ENCODE data around the gene PDSS2.

GRCh38 chr6:107205058-107205998 is 254.0 kb downstream of the PDSS2 start:
- no peak for TF ChIP-seq POLR2AphosphoS5 (IDR thresholded peaks at IDR 0.05)
- no peak for TF ChIP-seq POLR2A (IDR thresholded peaks at IDR 0.05)
- TF ChIP-seq, protein P1, sequence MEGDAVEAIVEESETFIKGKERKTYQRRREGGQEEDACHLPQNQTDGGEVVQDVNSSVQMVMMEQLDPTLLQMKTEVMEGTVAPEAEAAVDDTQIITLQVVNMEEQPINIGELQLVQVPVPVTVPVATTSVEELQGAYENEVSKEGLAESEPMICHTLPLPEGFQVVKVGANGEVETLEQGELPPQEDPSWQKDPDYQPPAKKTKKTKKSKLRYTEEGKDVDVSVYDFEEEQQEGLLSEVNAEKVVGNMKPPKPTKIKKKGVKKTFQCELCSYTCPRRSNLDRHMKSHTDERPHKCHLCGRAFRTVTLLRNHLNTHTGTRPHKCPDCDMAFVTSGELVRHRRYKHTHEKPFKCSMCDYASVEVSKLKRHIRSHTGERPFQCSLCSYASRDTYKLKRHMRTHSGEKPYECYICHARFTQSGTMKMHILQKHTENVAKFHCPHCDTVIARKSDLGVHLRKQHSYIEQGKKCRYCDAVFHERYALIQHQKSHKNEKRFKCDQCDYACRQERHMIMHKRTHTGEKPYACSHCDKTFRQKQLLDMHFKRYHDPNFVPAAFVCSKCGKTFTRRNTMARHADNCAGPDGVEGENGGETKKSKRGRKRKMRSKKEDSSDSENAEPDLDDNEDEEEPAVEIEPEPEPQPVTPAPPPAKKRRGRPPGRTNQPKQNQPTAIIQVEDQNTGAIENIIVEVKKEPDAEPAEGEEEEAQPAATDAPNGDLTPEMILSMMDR (IDR thresholded peaks at IDR 0.05 in 8 of 11, conservative IDR thresholded peaks at IDR 0.05 in 3 of 11): no peak
